Measurements from ENCODE around the gene GLIPR1L2. TPM values are rescaled to one million over a fixed set of nuclear protein-coding genes. Genes with fewer than 3 reads are reported as not detected.

The GLIPR1L2 gene
- 1.3 and 3.3 TPM in 2 replicates for total RNA-seq

DNA sequence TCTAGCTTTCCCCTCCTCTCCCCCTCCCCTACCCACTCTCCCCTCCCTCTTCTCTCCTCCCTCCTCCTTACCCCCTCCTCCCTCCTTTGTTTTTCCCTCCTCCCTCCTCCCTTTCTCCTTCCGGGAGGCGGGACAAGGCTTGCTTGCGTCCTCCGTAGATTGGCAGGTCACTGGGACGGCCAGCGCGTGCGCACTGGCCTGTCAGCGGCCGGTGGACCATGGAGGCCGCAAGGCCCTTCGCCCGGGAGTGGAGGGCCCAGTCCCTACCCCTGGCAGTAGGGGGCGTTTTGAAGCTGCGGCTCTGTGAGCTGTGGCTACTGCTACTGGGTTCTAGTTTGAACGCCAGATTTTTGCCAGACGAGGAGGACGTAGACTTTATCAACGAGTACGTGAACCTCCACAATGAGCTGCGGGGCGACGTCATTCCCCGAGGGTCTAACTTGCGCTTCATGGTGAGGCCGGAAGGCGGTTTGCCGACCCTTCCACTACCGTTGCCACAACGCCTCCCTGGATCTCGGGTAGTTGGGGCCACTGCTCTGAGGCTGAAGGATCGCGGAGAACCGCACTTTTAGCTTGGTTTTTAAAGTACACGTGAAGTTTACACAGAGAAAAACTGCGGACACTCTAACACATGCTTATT is at the start of gene GLIPR1L2:
Gene GLIPR1L2 (plus strand): TSS at position 191 of the 640 bp plus-strand sequence. CDS start 28 bp downstream, at position 219.

DNA sequence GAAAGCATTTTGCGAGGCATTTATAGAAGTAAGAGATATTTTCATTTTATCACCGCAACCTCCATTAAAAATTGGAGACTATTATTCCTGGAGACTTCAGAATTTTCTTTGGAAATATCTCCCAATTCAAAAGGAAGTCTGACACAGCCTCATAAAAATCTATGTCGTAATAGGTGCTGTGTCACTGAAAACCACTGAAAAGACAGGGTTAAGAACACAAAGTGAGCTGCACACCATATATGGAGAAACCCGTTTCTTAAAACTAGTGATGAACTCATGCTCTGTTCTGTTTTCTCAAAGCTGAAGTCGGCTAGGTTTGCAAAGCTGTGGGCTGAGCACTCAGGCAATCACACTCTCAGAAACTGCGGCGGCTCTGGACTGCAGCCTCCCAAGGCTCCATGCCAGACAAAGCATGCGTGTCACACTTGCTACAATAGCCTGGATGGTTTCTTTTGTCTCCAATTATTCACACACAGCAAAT is 89.6 kb downstream of the GLIPR1L2 start, which contains the start of gene GLIPR1:
Gene GLIPR1 (plus strand): TSS at position 287 of the 481 bp plus-strand sequence. CDS start 126 bp downstream, at position 413.

Other genes starting within 250 kb of the GLIPR1L2 start
- not detected in 2 replicates for gene KCNC2, start 181.2 kb upstream of the GLIPR1L2 start, total RNA-seq
- 1.5 and 2.4 TPM in 2 replicates for gene CAPS2, start 60.8 kb upstream of the GLIPR1L2 start, total RNA-seq
- gene GLIPR1L1, start 56.4 kb upstream of the GLIPR1L2 start, total RNA-seq, result not detected in 2 replicates
- gene GLIPR1, start 89.7 kb downstream of the GLIPR1L2 start, total RNA-seq, result 18.2 and 18.7 TPM in 2 replicates
- gene KRR1, start 120.5 kb downstream of the GLIPR1L2 start, total RNA-seq, result 23.0 and 28.4 TPM in 2 replicates